Ishikawa (cell line): ENCODE data around the gene SHKBP1.

Source experiments
- CEBPB ChIP-seq: IDR thresholded peaks from 2 replicates; pipeline ENCODE4 v1.6.1; 2012
- CREB1 ChIP-seq: IDR thresholded peaks from 2 replicates; pipeline ENCODE4 v1.6.1; 2012; ENCODE audit warnings: low read depth
- EGR1 ChIP-seq: IDR thresholded peaks from 2 replicates; pipeline ENCODE4 v1.6.1; 2012
- EP300 ChIP-seq: IDR thresholded peaks from 2 replicates; pipeline ENCODE4 v1.6.1; 2012; ENCODE audit warnings: borderline replicate concordance
- FOXM1 ChIP-seq: IDR thresholded peaks from 2 replicates; pipeline ENCODE4 v1.6.1; 2012; ENCODE audit warnings: low read depth, borderline replicate concordance
- MAX ChIP-seq: IDR thresholded peaks from 2 replicates; pipeline ENCODE4 v1.6.1; 2012
- NFIC ChIP-seq: IDR thresholded peaks from 2 replicates; pipeline ENCODE4 v1.6.1; 2012
- RAD21 ChIP-seq: IDR thresholded peaks from 2 replicates; pipeline ENCODE4 v1.6.1; 2012; ENCODE audit warnings: low read depth
- TAF1 ChIP-seq: IDR thresholded peaks from 2 replicates; pipeline ENCODE4 v1.6.1; 2012; ENCODE audit warnings: low read depth, mild to moderate bottlenecking
- TCF12 ChIP-seq: IDR thresholded peaks from 2 replicates; pipeline ENCODE4 v1.6.1; 2012; ENCODE audit warnings: low read depth
- TEAD4 ChIP-seq: IDR thresholded peaks from 2 replicates; pipeline ENCODE4 v1.6.1; 2012
- USF1 ChIP-seq: IDR thresholded peaks from 2 replicates; pipeline ENCODE4 v1.6.1; 2012
- YY1 ChIP-seq: IDR thresholded peaks from 2 replicates; pipeline ENCODE4 v1.6.1; 2012; ENCODE audit warnings: low read depth
- ZBTB7A ChIP-seq: IDR thresholded peaks from 2 replicates; pipeline ENCODE4 v1.6.1; 2012; ENCODE audit warnings: low read depth
- TF ChIP-seq, protein P1 (sequence below): IDR thresholded peaks from 2 replicates; pipeline ENCODE4 v1.6.1; 2012; ENCODE audit warnings: low read depth, mild to moderate bottlenecking

The SHKBP1 gene

DNA sequence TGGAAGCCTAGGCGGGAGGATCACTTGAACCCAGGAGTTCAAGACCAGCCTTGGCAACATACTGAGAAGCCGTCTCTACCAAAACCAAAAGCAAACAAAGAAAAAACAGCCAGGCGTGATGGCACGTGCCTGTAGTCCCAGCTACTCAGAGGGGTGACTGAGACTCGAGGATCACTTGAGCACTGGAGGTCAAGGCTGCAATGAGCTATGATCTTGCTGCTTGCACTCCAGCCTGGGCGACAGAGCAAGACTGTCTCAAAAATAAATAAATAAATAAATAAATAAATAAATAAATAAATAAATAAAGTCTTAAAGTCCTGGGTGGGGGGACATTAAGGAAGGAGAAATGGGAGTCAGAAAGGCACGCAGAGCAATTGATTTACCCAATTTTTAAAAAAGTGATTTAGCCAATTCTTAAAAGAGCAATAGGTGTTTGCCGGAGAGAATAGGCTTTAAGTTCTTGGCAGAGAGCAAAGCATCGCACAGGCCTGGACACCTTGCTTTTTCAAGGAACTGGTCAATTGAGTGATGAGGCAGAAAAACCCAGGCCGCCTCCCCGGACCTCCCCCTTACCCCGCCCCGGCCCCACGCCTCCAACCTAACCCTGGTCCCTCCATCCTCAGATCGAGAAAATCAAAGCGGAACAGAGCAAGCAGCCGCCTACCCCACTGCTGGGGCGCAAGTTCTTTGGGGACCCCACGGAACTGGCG, 9.5 kb upstream of the SHKBP1 start:
- no peak for TF ChIP-seq CREB1
- no peak for TF ChIP-seq EP300

DNA sequence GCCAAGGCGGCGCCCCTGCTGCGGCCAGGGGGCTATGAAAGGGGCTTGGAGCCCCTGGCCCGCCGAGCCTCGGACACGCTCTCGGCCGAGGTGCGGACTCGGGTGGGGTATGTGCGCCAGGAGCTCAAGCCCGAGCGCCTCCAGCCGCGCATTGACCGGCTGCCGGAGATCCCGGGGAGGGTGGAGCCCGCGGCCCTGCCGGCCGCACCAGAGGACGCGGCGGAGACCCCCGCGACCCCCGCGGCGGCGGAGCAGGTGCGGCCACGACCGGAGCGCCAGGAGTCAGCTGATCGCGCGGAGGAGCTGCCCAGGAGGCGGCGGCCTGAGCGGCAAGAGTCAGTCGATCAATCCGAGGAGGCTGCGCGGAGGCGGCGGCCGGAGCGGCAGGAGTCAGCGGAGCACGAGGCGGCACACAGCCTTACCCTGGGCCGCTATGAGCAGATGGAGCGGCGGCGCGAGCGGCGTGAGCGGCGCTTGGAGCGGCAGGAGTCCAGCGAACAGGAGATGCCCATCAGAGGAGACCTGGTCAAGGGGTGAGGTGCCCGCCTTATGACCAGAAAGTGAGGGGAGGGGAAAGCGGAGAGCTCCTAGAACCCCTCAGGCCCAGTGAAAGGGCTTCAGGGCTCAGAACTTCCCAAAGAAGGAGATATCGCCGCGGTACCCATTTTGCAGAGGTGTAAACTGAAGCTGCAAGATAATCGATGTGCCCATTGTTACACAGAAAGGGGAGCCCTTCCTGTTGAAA, 8.8 kb upstream of the SHKBP1 start:
- TF ChIP-seq ZBTB7A (peak; percentile 78), NFIC (no peak), YY1 (no peak), TCF12 (no peak), MAX (0 out of 2 replicates have a peak, but pooled peaks have one; percentile 21), EGR1 (no peak), RAD21 (no peak)

DNA sequence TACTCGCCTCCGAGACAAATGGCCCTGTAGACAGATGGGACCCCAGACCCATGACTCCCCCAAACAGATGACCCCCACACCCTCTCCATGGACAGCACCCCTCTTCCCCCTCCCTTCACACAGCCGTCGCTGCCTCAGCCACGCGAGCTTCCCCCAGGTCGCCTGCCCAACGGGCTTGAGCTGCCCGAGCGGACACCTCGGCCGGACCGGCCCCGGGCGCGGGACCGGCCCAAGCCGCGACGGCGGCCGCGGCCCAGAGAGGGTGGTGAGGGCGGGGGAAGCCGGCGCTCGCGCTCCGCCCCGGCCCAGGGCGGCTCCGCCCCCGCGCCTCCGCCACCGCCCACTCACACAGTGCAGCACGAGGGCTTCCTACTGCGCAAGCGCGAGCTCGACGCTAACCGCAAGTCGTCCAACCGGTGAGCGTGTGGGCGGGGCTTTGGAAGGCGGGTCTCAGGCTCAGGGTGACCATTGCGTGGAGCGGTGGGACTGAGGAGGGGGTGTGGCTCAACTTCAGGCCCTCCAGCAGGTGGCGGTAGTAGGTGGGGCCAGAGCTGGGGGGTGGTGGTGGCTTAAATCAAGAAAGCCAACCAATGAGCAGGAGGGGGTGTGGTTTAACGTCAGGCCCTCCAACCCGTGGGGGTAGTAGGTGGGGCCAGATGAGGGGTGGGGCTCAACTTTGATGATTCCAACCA, 6.2 kb upstream of the SHKBP1 start:
- peak; percentile 85 for TF ChIP-seq MAX
- TF ChIP-seq FOXM1: no peak
- 0 out of 2 replicates have a peak, but pooled peaks have one; percentile 26 for TF ChIP-seq USF1
- TF ChIP-seq, protein P1, sequence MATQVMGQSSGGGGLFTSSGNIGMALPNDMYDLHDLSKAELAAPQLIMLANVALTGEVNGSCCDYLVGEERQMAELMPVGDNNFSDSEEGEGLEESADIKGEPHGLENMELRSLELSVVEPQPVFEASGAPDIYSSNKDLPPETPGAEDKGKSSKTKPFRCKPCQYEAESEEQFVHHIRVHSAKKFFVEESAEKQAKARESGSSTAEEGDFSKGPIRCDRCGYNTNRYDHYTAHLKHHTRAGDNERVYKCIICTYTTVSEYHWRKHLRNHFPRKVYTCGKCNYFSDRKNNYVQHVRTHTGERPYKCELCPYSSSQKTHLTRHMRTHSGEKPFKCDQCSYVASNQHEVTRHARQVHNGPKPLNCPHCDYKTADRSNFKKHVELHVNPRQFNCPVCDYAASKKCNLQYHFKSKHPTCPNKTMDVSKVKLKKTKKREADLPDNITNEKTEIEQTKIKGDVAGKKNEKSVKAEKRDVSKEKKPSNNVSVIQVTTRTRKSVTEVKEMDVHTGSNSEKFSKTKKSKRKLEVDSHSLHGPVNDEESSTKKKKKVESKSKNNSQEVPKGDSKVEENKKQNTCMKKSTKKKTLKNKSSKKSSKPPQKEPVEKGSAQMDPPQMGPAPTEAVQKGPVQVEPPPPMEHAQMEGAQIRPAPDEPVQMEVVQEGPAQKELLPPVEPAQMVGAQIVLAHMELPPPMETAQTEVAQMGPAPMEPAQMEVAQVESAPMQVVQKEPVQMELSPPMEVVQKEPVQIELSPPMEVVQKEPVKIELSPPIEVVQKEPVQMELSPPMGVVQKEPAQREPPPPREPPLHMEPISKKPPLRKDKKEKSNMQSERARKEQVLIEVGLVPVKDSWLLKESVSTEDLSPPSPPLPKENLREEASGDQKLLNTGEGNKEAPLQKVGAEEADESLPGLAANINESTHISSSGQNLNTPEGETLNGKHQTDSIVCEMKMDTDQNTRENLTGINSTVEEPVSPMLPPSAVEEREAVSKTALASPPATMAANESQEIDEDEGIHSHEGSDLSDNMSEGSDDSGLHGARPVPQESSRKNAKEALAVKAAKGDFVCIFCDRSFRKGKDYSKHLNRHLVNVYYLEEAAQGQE: no peak
- no peak for TF ChIP-seq TEAD4
- TF ChIP-seq EP300: no peak
- TF ChIP-seq RAD21: peak; percentile 11; the same call in 1 of the 2 replicates
- TF ChIP-seq TCF12: no peak
- TF ChIP-seq TAF1: no peak
- no peak for TF ChIP-seq CREB1
- TF ChIP-seq EGR1: peak; percentile 96
- TF ChIP-seq CEBPB: no peak
- TF ChIP-seq NFIC: no peak
- TF ChIP-seq YY1: no peak
- peak; percentile 79; the same call in 1 of the 2 replicates for TF ChIP-seq ZBTB7A

DNA sequence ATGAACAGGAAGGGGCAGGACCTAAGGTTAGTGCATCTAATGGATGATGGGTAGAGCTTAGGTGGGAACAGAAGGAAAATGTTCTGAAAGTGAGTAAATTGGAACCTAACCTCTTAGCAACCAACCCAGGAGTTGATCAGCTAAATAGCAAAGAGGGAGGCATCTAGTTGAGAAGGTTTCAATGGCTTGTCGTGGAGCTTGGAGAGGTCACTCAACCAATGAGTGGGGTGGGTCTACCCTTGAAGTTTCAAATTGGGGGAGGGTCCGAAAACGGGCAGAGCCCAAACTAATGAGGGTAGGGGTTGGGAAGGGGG, 5.7 kb upstream of the SHKBP1 start:
- TF ChIP-seq NFIC (no peak), TAF1 (no peak), TEAD4 (no peak), USF1 (no peak), EGR1 (no peak), CEBPB (no peak), CREB1 (no peak), FOXM1 (no peak), RAD21 (no peak), ZBTB7A (no peak), YY1 (no peak), EP300 (no peak), MAX (no peak), TCF12 (no peak)
- TF ChIP-seq, protein P1: no peak

DNA sequence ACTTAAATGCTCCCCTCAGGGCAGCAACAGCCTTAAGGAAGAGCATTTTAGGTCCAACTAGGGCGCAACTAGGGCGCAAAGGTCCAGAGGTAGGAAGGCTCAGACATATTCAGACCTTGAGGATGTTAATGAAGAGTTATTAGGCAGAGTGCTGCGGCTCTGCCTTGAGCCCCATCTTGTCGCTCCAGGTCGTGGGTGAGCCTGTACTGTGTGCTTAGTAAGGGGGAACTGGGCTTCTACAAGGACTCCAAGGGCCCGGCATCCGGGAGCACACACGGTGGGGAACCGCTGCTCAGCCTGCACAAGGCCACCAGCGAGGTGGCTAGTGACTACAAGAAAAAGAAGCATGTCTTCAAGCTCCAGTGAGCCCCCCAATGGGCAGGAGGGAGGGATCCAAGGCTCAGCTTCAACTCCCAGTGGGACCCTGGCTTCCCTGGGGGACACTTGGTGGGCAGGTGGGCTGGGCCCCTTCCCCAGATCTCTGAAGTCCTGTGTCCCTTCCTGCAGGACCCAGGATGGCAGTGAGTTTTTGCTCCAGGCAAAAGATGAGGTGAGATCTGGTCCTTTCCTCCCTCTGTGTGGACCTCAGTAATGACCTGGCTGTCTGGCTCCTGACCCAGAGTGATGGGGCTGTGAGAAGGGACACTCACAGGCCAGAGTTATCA, 4.7 kb upstream of the SHKBP1 start:
- TF ChIP-seq EGR1 (no peak), TAF1 (no peak), TEAD4 (no peak), MAX (no peak), TCF12 (no peak), RAD21 (no peak)
